Measurements from ENCODE around the gene SUSD3.

Gene SUSD3

DNA sequence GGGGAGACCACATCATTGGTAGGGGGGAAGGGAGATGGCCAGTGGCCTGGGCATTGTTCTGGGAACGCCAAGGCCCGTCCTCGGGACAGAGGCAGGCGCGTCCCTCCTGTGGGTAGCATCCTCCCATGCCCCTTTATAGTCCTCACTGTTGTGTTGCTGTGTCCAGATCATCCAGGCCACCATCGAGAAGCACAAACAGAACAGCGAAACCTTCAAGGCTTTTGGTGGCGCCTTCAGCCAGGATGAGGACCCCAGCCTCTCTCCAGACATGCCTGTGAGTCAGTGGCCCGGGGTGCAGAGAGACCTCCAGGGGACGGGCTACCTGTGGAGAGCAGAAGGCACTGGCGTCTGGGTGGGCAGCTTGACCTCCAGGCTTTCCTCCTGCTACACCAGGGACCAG lies 38.4 kb upstream of the SUSD3 start:
- Histone ChIP-seq H3K27me3 (replicated peaks; ENCODE audit: control insufficient read depth, insufficient read depth, low read length, poor library complexity, severe bottlenecking) (no peaks in the 10 kb centered on the region), H3K4me1 (ENCODE audit: control insufficient read depth, insufficient read depth, low read length, poor library complexity, severe bottlenecking) (peaks cover 38% of the 10 kb centered on the region), H3K36me3 (ENCODE audit: control insufficient read depth, insufficient read depth, low read length) (peaks cover 95% of the 10 kb centered on the region), H3K9me3 (ENCODE audit: control insufficient read depth, low read length) (no peaks in the 10 kb centered on the region), H3K4me3 (ENCODE audit: insufficient read depth, low read depth, low read length, poor library complexity, severe bottlenecking) (no peak overlapping the region), H3K27ac (ENCODE audit: insufficient read depth, low read length, poor library complexity, severe bottlenecking) (peak overlapping the region; percentile 52)
- DNase-seq = no peak

DNA sequence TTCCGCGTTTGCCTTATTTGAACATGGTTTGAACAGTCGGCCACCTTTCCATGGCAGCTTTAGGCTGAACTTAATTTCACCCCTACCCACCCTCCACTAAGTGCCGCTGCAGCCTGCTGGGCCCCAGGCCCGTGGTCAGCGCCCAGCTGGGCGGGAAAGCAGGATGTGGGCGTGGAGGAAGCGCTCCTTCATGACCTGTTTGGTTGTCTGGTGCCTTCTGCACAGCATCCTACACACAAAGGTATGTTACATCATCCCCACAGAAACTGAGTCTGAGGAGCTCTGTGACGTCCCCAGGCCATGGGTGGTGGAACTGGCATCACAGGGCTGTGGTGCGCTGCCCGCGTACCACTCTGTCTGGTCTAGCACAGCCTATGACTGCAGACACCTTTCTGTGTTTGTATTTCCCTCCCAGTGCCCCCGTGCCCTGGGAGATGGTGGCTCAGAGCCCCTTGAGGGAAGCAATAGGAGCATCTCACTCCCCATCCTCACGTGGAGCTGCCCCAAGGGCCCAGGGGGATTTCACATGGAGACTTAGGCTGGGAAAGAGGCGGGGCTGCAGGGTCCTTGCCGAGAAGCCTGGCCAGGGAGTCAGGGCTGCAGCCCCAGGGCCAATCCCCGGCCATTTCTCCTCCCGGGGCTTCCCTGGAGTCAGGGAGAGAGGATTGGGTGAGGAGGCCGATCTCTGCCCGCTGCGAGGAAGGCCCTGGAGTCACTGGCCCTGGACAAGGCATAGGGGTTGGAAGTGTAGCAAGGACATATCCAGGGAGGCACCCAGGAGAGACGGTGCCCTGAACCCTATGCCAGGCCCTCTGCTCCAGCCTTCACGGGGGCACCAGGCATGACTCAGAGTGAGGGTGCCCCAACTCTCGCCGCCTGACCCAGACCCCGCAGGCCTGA lies 37.5 kb upstream of the SUSD3 start:
- H3K27ac ChIP-seq (ENCODE audit: insufficient read depth, low read length, poor library complexity, severe bottlenecking) = peak overlapping the region; percentile 52
- peaks cover 90% of the 10 kb centered on the region for H3K36me3 ChIP-seq (ENCODE audit: control insufficient read depth, insufficient read depth, low read length)
- H3K27me3 ChIP-seq (replicated peaks; ENCODE audit: control insufficient read depth, insufficient read depth, low read length, poor library complexity, severe bottlenecking) = no peaks in the 10 kb centered on the region
- H3K4me3 ChIP-seq (ENCODE audit: insufficient read depth, low read depth, low read length, poor library complexity, severe bottlenecking) = no peak overlapping the region
- peaks cover 47% of the 10 kb centered on the region for H3K4me1 ChIP-seq (ENCODE audit: control insufficient read depth, insufficient read depth, low read length, poor library complexity, severe bottlenecking)
- no peaks in the 10 kb centered on the region for H3K9me3 ChIP-seq (ENCODE audit: control insufficient read depth, low read length)
- peak; percentile 10 to 67 (median 15) for DNase-seq

DNA sequence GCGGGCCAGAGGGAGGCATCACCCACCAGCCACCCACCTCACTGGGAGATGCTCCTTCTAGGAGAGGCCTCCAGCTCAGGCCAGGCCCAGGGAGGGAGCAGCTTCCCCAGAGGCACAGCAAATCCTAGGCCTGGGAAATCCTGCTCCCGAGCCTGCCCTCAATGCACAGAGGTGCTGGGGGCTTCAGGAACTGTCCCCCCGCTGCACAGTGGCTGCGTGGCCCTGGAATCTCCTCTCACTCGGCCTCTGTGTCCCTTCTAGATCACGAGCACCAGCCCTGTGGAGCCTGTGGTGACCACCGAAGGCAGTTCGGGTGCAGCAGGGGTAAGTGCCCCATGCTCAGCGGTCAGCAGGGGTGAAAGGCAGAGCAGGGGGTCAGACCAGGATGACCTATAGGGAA lies 36.4 kb upstream of the SUSD3 start:
- H3K36me3 ChIP-seq (ENCODE audit: control insufficient read depth, insufficient read depth, low read length) = peaks cover 81% of the 10 kb centered on the region
- H3K4me1 ChIP-seq (ENCODE audit: control insufficient read depth, insufficient read depth, low read length, poor library complexity, severe bottlenecking) = peaks cover 58% of the 10 kb centered on the region
- DNase-seq = no peak
- no peak overlapping the region for H3K4me3 ChIP-seq (ENCODE audit: insufficient read depth, low read depth, low read length, poor library complexity, severe bottlenecking)
- H3K27ac ChIP-seq (ENCODE audit: insufficient read depth, low read length, poor library complexity, severe bottlenecking) = peak overlapping the region; percentile 52
- no peaks in the 10 kb centered on the region for H3K9me3 ChIP-seq (ENCODE audit: control insufficient read depth, low read length)
- no peaks in the 10 kb centered on the region for H3K27me3 ChIP-seq (replicated peaks; ENCODE audit: control insufficient read depth, insufficient read depth, low read length, poor library complexity, severe bottlenecking)

DNA sequence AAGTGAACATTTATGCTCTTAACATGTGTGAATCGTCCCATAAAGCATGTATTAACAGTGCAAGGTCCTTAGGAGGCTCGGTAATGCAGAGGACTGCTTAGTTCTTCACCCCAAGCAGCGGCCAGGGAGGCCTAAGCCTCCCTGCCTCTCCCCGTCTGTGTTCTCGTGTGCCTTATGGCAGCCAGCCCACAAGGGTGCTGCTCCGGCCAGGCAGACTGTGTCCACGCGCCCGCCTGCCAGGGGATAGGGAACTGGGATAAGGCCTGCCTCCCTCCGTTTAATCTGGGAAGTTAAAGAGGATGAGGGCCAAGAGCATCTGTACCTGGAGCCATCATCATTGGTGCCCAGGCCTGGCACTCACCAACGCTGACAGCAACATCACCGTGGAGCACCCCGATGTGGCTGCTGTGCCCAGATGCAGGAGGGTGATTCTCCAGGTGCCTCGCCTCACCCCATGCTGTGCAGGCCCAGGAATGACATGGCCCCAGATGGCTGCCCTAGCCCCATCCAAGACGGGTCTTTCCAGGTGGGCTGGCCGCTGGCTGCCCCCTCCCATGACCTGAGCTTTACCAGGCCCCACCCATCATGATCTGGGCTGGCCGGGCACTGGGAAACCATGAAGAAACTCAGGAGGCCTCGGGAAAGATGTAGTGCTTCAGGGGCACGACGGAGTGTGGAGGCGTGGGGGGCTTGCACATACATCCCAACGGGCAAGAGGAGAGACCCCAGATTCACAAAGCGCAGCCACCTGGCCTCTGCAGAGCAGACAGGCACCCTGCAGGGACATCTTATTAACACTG lies 35.6 kb upstream of the SUSD3 start:
- Histone ChIP-seq H3K27ac (ENCODE audit: insufficient read depth, low read length, poor library complexity, severe bottlenecking) (peak overlapping the region; percentile 52), H3K4me3 (ENCODE audit: insufficient read depth, low read depth, low read length, poor library complexity, severe bottlenecking) (no peak overlapping the region), H3K36me3 (ENCODE audit: control insufficient read depth, insufficient read depth, low read length) (peaks cover 73% of the 10 kb centered on the region), H3K9me3 (ENCODE audit: control insufficient read depth, low read length) (no peaks in the 10 kb centered on the region), H3K4me1 (ENCODE audit: control insufficient read depth, insufficient read depth, low read length, poor library complexity, severe bottlenecking) (peaks cover 66% of the 10 kb centered on the region), H3K27me3 (replicated peaks; ENCODE audit: control insufficient read depth, insufficient read depth, low read length, poor library complexity, severe bottlenecking) (no peaks in the 10 kb centered on the region)
- DNase-seq = no peak

DNA sequence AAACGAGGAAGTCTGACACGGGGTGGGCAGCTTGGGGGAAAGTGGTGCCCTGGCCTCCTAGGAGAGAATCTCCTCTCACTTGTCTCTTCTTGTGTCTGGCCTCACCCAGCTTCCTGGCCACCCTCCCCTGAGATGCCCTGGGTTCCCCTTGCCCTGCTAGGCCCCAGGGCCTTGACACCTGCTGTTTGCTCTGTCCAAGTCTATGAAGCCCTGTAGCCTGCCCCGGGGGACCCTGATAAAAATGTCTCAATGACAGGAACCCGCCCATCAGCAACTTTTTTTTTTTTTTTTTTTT lies 35.0 kb upstream of the SUSD3 start:
- peaks cover 68% of the 10 kb centered on the region for H3K36me3 ChIP-seq (ENCODE audit: control insufficient read depth, insufficient read depth, low read length)
- no peak overlapping the region for H3K4me3 ChIP-seq (ENCODE audit: insufficient read depth, low read depth, low read length, poor library complexity, severe bottlenecking)
- peaks cover 72% of the 10 kb centered on the region for H3K4me1 ChIP-seq (ENCODE audit: control insufficient read depth, insufficient read depth, low read length, poor library complexity, severe bottlenecking)
- peak overlapping the region; percentile 16 for H3K27ac ChIP-seq (ENCODE audit: insufficient read depth, low read length, poor library complexity, severe bottlenecking)
- no peaks in the 10 kb centered on the region for H3K9me3 ChIP-seq (ENCODE audit: control insufficient read depth, low read length)
- H3K27me3 ChIP-seq (replicated peaks; ENCODE audit: control insufficient read depth, insufficient read depth, low read length, poor library complexity, severe bottlenecking) = no peaks in the 10 kb centered on the region
- DNase-seq = no peak

DNA sequence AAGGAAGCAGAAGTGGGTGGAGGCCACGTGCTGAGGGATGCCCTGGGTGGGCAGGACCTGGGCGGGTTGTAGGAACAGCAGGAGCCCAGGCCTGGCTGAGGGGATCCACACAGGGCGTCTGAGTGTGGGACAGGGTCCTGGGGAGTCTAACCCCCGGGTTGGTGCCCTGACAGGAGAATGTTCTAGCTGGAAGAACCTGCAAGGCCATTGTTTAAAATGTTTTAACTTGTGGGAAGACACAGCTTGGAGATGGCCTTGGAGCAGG lies 33.9 kb upstream of the SUSD3 start:
- H3K27ac ChIP-seq (ENCODE audit: insufficient read depth, low read length, poor library complexity, severe bottlenecking) = peak overlapping the region; percentile 95
- no peaks in the 10 kb centered on the region for H3K27me3 ChIP-seq (replicated peaks; ENCODE audit: control insufficient read depth, insufficient read depth, low read length, poor library complexity, severe bottlenecking)
- no peak overlapping the region for H3K4me3 ChIP-seq (ENCODE audit: insufficient read depth, low read depth, low read length, poor library complexity, severe bottlenecking)
- H3K4me1 ChIP-seq (ENCODE audit: control insufficient read depth, insufficient read depth, low read length, poor library complexity, severe bottlenecking) = peaks cover 83% of the 10 kb centered on the region
- peaks cover 57% of the 10 kb centered on the region for H3K36me3 ChIP-seq (ENCODE audit: control insufficient read depth, insufficient read depth, low read length)
- no peak for DNase-seq
- no peaks in the 10 kb centered on the region for H3K9me3 ChIP-seq (ENCODE audit: control insufficient read depth, low read length)

DNA sequence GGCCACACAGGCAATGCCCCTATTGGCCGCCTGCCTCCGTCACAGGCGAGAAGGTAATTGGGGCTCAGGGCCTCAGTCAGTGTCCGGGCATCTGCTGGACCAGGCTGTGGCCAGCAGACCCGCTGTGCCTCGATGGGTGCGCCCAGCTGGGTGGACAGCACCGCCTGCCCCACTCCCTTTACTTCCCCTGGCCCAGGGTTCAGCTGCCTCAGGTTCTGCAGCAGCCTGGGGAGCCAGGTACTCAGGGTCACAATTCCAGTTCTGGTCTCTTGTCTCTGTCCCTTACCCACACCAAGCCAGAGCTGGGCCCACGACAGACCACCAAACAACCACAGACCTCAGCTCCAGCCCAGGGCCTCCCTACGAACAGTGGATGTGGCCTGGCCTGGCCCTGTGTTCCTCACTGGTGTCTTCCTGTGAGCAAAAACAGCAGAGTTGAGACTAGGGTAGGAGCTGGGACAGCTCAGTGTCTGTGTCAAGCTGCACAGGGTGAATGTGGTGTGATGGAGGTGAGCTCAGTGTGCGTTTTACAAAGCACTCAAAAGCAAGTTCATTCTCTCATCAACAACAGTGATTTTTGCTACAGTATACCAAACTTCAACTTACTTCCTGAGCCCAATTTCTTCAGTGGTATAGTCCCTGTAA lies 33.4 kb upstream of the SUSD3 start:
- peak overlapping the region; percentile 95 for H3K27ac ChIP-seq (ENCODE audit: insufficient read depth, low read length, poor library complexity, severe bottlenecking)
- no peaks in the 10 kb centered on the region for H3K9me3 ChIP-seq (ENCODE audit: control insufficient read depth, low read length)
- H3K4me3 ChIP-seq (ENCODE audit: insufficient read depth, low read depth, low read length, poor library complexity, severe bottlenecking) = no peak overlapping the region
- DNase-seq = no peak
- H3K4me1 ChIP-seq (ENCODE audit: control insufficient read depth, insufficient read depth, low read length, poor library complexity, severe bottlenecking) = peaks cover 85% of the 10 kb centered on the region
- no peaks in the 10 kb centered on the region for H3K27me3 ChIP-seq (replicated peaks; ENCODE audit: control insufficient read depth, insufficient read depth, low read length, poor library complexity, severe bottlenecking)
- peaks cover 56% of the 10 kb centered on the region for H3K36me3 ChIP-seq (ENCODE audit: control insufficient read depth, insufficient read depth, low read length)

DNA sequence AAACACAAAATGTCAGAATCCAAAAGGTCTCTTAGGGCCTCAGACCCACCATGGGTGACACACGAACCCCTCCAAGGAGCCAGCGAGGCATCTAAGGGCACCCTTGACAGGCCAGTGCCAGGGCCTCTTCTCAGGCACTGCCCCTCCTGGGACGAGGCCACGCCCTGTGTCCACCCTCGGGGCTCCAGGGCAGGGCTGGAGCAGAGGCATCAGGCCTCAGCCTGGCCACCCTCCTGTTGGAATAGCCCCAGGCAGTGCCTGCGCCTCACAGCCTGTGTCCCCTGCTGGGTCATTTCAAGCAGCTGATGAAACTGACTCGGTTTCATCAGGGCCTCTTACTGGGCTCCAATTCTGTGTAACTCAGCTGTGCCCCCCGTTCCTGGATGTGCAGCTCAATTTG lies 32.8 kb upstream of the SUSD3 start:
- Histone ChIP-seq H3K9me3 (ENCODE audit: control insufficient read depth, low read length) (no peaks in the 10 kb centered on the region), H3K4me3 (ENCODE audit: insufficient read depth, low read depth, low read length, poor library complexity, severe bottlenecking) (no peak overlapping the region), H3K4me1 (ENCODE audit: control insufficient read depth, insufficient read depth, low read length, poor library complexity, severe bottlenecking) (peaks cover 85% of the 10 kb centered on the region), H3K27me3 (replicated peaks; ENCODE audit: control insufficient read depth, insufficient read depth, low read length, poor library complexity, severe bottlenecking) (no peaks in the 10 kb centered on the region), H3K27ac (ENCODE audit: insufficient read depth, low read length, poor library complexity, severe bottlenecking) (peak overlapping the region; percentile 95), H3K36me3 (ENCODE audit: control insufficient read depth, insufficient read depth, low read length) (peaks cover 56% of the 10 kb centered on the region)
- no peak for DNase-seq

DNA sequence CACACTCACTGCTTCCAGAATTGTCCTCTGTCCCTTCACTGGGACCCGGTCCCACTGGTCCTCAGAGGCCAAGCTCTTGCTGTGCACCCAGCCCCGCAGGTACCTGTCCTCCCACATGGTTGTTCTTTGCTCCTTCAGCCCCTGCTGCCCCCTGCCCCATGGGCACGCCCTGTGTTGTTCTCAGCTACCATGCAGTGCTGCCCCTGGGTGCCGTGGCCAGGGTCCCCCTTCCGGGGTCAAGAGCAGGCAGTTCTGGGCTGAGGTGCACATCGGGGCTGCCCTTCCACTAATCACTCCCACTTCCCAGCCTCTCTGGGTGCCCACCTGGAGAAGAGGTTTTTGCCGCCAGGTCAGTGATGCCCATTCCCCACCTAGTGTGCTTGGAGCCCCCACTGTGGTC lies 31.9 kb upstream of the SUSD3 start:
- Histone ChIP-seq H3K4me1 (ENCODE audit: control insufficient read depth, insufficient read depth, low read length, poor library complexity, severe bottlenecking) (peaks cover 80% of the 10 kb centered on the region), H3K36me3 (ENCODE audit: control insufficient read depth, insufficient read depth, low read length) (peaks cover 56% of the 10 kb centered on the region)

DNA sequence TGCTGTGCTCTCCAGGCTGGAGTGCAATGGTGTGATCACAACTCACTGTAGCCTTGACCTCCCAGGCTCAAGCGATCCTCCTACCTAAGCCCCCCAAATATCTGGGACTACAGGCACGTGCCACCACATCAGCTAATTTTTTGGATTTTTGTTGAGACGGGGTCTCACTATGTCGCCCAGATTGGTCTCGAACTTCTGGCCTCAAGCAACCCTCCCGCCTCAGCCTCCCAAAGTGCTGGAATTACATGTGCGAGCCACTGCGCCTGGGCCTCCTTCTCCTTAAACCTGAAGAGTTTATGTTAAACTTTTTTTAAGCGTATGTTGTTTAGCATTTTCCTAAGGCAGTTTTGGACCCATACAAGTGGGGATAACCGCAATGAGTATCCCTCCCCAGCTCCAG lies 30.8 kb upstream of the SUSD3 start:
- Histone ChIP-seq H3K4me1 (ENCODE audit: control insufficient read depth, insufficient read depth, low read length, poor library complexity, severe bottlenecking) (peaks cover 83% of the 10 kb centered on the region), H3K4me3 (ENCODE audit: insufficient read depth, low read depth, low read length, poor library complexity, severe bottlenecking) (peak overlapping the region; percentile 26), H3K27ac (ENCODE audit: insufficient read depth, low read length, poor library complexity, severe bottlenecking) (peak overlapping the region; percentile 95), H3K27me3 (replicated peaks; ENCODE audit: control insufficient read depth, insufficient read depth, low read length, poor library complexity, severe bottlenecking) (no peaks in the 10 kb centered on the region), H3K36me3 (ENCODE audit: control insufficient read depth, insufficient read depth, low read length) (peaks cover 56% of the 10 kb centered on the region), H3K9me3 (ENCODE audit: control insufficient read depth, low read length) (no peaks in the 10 kb centered on the region)
- no peak for DNase-seq

More for the DNA sequence above, 31.9 kb upstream of the SUSD3 start:
- peak overlapping the region; percentile 95 for H3K27ac ChIP-seq (ENCODE audit: insufficient read depth, low read length, poor library complexity, severe bottlenecking)
- no peak overlapping the region for H3K4me3 ChIP-seq (ENCODE audit: insufficient read depth, low read depth, low read length, poor library complexity, severe bottlenecking)
- DNase-seq = no peak
- no peaks in the 10 kb centered on the region for H3K9me3 ChIP-seq (ENCODE audit: control insufficient read depth, low read length)
- no peaks in the 10 kb centered on the region for H3K27me3 ChIP-seq (replicated peaks; ENCODE audit: control insufficient read depth, insufficient read depth, low read length, poor library complexity, severe bottlenecking)
